DMS 273 (cell line): ENCODE data around the gene SH3PXD2A.
A peak's percentile ranks its signal among the peaks of the same experiment; 100 is the strongest.
"Not testable (repeated sequence)": the region's sequence is repeated elsewhere in the genome, so short reads cannot be mapped to it uniquely, and the experiment has no call there.

Source experiments
- DNase-seq: peaks from one replicate; lab custom pipeline; 2025; ENCODE audit not compliant: unreplicated experiment; lab: John Stamatoyannopoulos, UW

The SH3PXD2A gene

DNA sequence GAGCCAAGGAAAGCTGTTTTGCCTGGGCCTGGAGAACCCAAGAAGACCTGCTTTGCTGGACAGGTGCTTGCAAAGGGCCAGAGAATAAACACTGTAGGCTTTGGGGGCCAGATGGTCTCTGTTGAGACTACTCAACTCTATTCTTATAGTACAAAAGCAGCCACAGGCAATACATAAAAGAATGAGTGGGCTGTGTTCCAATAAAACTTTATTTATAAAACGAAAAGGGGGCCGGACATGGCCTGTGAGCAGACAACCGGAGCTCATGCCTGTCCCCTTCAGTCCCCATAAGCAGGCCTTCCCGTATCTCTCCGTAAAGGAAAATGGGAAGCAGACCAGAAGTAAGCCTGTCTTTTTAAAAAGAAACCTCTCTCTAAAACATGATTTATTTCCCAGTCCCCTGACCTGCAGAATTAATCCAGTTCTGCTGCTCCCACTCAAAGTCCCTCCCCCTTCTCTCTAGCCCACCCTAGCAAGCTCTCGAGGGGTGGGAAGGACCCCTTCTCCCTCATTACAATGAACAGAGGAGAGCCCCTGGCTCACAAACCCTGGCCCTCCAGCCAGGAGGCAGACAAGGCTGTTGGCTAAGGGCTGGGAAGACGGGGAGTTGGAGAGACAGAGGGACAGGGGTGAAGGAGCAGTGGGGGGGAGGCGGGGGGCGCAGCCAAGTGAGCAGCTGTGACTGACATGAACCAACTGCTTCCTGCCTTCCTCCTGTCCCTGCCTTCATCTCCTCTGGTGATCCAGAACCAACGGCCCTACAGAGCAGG lies 184.1 kb downstream of the SH3PXD2A start:
- DNase-seq: peak; percentile 33

DNA sequence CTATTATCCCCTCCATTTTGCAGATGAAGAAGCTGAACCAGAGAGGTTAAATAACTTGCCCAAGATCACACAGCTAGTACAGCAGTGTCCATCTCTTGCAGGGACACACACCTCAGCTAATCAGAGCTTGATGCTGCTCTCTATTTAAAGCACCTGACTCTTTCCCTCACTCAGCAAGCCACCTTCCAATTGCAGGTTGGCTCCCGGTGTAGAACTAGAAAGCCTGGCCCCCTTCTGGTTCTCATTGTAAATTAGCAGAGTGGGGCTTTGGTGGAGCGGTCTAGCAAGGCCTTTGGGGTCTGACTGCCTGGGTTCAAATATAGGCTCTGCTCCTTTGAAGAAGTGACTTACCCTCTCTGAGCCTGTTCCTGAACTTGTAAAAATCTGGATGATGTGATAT lies 185.4 kb downstream of the SH3PXD2A start:
- no peak for DNase-seq

DNA sequence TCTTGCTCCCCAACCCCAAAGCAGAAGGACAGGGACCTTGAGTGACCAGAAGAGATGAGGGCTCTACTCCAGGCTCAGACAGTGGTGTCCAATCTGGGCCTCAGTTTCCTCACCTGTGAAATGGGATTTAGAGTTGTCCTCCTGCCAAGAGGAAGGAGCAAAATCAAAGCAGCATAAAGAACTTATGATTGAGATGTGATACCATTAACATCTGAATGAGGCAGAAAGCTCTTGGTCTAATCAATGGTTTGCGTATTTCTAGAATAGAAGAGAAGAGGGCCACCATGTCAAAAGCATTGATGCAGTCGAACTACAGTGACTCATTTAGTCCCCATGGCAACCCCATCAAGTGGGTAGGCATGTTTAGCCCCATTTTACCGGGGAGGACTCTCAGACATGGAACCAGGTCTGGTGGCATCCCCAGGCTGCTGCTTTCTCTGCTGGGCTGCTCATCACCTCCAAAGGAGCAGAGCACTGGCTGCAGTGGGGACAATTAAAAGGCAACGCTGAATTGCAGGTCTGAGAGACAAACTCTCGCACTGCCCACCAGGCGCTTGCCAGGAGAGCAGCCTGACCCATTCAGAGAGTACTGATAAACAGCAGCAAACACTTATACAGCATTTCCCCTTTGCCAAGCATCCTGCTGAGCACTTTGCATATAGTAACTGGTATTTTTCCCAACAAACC lies 186.0 kb downstream of the SH3PXD2A start:
- no peak for DNase-seq

DNA sequence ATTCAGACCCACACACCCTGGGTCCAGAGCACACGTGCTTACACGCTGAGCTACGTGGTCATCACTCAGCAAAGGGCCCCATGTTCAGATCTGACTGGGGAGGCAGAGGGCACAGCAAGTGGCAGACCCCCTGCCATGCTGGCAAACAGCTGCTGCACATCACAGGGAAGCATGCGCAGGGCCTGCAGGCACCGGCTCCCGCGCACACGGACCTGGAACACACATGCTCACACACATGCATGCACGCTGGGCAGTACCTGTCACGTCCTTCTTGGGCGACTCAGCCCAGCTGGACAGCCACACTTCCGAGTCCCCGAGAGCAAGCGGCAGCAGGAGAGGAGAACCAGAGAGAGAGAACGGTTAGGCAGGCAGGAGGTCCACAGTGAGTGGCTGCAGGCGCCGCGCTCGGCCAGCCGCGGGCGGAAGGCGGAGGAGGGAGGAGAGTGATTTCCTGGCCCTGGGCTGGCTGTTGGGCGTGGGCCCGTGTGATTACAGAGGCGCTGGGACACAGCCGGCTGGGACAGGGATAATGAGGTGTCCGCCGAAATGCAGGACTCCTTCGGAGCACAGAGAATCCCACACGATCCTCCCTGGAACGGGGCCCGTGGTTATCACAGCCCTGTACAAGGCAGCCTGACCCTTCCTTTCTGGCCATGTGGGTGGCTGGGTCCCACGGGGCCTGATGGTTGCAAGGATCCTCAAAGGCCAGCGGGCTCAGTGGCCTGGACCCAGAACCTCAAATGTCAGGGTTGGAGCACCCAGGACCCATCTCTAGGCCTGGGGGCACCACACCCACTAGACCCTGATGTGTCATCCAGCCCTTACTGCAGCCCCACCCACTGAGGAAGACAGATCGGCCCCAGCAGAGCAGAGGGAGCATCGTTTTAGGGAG lies 186.8 kb downstream of the SH3PXD2A start:
- DNase-seq: no peak

DNA sequence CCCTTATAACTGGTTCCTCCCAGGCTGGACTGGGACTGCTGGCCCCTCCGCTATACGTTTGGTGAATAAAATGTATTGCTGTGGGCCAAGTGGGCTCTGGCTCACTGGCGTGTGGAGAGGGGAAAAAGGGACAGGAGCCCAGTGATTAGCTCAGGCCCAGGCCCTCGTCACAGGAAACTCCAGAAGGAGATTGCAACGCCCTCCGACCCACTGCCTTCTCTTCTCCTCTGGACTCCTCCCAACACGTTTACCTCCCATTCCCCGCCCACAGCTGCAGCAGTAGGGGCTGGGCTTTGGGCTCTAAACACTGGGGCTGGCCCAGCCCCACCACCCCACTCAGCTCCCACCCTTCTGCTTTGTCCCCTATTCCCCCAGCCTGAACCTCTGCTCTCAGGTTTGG lies 188.0 kb downstream of the SH3PXD2A start:
- peak; percentile 15 for DNase-seq

GRCh38 chr10:103666762-103667150 lies 188.6 kb downstream of the SH3PXD2A start:
- no peak for DNase-seq

DNA sequence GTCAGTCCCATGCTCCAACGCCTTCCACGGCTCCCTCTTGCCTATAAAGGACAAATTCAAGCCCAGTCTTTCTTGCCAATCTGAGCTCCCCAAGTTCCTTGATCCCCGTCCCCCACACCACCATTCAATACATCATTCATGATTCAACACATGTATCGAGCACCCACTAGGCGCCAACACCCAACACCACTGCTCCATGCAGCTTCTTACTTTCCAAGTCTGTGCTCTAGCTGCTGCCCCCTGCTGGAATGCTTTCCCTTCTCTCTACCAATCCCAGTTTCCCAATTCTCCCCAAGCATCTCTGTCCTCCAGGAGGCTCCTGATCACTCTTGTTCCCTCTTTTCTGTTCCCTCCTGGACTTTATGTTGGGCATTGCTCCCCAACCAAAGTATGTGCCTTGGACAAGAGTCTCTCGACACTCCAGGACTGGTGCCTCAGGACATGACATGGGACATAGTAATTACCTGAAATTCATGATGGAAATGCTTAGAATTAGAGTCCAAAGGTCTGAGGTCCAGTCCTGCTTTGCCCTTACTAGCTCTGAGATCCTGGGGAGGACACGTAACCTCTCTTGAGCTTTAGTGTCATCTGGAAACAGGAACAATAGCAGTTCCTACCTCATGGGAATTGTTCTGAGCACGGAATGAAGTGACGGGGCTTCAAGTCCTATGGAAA lies 189.2 kb downstream of the SH3PXD2A start:
- DNase-seq: peak; percentile 46

DNA sequence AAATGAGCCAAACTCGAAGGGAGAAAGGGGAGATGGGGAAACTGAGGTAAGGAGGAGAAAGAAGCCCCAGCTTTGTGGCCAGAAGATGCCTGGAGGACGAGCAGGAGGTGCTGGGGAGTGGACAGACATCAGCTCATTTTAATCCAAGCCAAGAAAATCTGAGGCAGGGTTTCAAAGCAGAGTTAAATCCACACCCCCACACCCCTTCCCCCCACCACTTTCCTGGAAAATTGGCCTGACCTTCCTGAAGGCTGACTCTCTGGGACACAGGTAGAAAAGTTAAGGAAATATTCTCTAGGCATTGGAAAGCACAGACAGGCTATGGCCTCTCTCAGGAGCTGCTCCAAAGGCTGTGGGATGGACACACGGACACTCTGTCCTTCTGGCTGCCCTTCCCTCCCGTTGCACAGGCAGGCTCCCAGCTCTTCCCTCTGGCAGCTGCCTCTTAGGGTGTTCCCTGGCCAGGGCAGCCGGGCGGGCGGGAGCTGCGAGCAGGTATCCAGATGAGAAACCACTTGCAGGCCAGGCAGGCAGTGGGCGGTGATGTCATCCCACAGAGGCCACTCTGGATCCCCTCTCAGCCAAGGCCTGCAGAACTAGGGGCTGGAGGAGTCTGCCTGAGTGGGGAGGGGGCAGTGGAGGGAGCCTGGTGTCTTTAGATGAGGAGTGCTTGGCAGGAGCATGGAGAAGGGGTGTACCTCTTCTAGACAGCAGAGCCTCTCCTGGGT lies 190.1 kb downstream of the SH3PXD2A start:
- DNase-seq: peak; percentile 17

GRCh38 chr10:103663802-103664201 lies 191.6 kb downstream of the SH3PXD2A start:
- peak; percentile 92 for DNase-seq

- peak; percentile 58 for DNase-seq
Measured at GRCh38 chr10:103663236-103663635, 192.1 kb downstream of the SH3PXD2A start.

- DNase-seq: not testable (repeated sequence)
Measured at GRCh38 chr10:103662704-103663103, 192.7 kb downstream of the SH3PXD2A start.

GRCh38 chr10:103661198-103661950 lies 194.0 kb downstream of the SH3PXD2A start:
- peak; percentile 95 for DNase-seq

DNA sequence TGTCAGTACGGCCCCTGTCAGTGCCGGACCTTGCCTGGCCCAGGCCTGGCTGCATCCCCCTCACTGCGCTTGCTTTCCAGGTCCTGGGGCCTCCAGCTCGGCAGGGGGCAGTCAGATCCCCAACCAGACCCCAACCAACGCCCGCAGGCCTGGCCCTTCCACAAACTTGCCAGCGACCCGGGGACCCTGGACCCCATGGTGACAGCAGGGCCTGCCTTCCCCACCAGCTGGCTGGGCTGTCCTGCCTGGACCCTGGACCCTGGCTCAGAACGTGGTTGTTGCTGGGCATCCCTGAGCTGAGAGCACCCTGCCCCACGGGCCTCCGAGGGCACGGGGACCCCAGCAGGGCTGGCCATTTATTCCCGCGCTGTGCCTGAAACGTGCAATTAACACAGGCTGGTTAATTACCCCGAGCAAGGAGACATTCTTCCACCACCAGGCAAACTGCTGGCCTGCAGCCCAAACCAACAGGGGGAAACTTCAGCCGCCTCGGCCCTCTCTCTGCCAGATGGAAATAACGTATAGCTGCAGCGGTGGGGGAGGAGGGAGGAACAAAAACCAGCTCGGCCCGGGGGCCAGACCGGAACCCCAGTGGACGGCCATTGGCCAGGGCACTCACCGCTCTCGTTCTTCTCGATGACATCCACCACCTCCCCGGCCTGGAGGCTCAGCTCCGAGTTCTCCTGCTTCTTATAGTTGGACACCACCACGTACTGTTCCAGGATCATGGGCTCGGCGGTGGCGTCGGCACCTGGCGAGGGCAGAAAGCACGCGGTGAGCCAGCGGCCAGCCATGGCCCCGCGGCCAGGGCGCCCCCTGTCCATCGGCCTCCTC lies 194.8 kb downstream of the SH3PXD2A start:
- DNase-seq: peak; percentile 77

DNA sequence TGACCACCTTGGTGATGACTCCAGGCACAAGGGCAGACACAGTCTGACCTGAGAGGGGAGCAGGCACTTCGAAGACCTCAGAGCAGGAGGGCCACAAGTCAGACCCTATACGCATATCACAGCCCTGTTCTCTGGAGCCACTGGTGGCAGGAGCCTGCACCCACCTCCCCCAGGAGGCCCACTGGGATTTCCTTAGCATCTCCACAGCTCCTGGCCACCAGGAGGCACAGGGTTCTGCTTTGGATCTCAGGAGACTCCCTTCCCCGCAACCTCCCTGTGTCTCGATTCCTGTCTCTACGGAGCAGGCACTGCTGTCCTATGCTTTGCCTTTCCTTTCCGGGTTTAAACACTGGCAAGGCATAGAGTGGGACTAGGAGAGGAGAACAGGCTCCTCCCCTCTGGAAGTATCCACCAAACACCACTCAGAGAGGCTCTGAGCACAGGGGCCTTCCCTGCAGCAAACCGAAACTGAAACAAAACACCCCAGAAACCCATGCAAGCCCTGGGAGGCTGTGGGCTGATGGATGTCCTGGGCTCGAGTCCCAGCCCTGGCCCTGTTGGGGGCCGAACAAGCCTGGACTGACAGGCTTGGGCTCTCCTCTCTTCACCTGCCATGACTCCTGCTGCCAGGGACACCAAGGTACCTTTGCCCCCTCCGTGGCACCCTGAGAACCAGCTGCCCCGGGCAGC lies 195.6 kb downstream of the SH3PXD2A start:
- peak; percentile 50 for DNase-seq

GRCh38 chr10:103658049-103658577 lies 197.3 kb downstream of the SH3PXD2A start:
- peak; percentile 11 for DNase-seq

GRCh38 chr10:103657061-103657591 lies 198.2 kb downstream of the SH3PXD2A start:
- no peak for DNase-seq

GRCh38 chr10:103654925-103655324 lies 200.5 kb downstream of the SH3PXD2A start:
- no peak for DNase-seq
